Measurements from ENCODE around the gene MAFB.

DNA sequence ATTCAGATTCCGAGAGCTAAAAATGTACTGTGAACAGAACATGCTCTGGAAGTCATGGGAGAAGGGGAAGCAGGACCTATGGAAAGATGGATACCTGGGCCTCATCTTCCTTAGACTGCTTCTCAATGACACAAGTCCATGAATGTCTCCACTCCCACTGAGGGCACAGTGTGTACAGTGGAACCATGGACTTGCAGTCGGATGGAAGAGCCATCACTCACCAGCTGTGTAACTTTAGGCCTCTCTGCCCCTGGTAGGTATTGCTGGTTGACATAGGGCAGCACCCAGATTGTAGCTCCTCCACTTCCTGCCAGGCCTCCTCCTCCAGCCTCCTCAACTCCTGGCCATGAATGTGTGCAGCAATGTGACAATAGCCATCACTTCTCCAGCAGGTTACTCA, 52.5 kb downstream of the MAFB start:
- TF ChIP-seq JUND (IDR thresholded peaks at IDR 0.05) (no peak), CTCF (IDR thresholded peaks at IDR 0.05; ENCODE audit: low read depth, low read length, missing input control) (no peak), ZBTB33 (IDR thresholded peaks at IDR 0.05) (no peak), RXRA (IDR thresholded peaks at IDR 0.05) (no peak)

Data from liver (tissue), 3 donors.